RPMI8226 (cell line): ENCODE data around the gene SH3RF3.

Source experiments
- DNase-seq: peaks from one replicate; pipeline ENCODE4 v3.0.0-alpha.2; 2015

Gene SH3RF3

DNA sequence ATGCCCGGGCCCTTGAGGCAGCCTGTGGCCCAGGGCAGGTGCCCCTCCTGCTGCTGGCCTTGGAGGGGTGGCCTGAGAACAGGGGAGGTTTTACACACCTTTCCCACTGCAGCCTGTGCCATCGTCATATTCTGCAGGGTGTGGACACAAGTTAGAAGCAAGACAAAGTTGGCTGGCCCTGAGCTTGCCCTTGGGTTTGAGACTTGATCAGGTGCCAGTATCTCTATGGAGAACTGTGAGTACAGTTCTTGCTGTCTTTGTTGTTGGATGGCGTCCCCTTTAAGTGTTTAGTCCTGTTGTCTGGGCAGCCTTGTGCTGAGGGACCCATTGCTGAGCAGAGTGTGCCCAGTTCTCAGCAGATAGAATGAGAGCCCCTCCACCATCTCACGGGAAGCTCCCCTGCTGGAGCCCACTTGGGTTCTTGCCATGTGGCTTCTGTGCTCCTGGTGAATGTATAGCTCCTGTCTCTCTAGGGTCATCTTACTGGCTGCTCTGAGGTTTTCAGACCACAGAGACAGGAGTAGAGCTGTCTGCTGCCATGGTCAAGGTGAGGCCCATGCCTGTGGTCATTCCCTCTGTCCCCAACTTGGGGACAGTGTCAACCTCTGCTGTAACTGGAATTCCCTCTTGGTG lies 115.9 kb downstream of the SH3RF3 start:
- peak; percentile 68 for DNase-seq

DNA sequence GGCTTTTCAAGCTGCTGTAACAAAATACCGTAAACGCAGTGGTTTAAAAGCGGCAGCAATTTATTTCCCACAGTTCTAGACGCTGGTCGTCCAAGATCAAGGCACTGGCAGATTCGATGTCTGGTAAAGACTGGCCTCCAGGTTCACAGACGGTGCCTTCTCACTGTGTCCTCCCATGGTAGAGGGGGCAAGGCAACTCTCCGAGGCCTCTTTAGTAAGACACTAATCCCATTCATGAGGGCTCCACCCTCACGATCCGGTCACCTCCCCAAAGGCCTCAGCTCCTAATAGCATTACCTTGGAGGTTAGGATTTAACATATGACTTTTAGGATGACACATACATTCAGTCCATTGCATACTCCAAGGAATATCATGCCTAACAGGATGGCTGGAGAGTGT lies 117.2 kb downstream of the SH3RF3 start:
- no peak for DNase-seq

- DNase-seq = no peak
These were observed 117.6 kb downstream of the SH3RF3 start for GRCh38 chr2:109246616-109247015.

- peak; percentile 62 for DNase-seq
These were observed 118.3 kb downstream of the SH3RF3 start for GRCh38 chr2:109247340-109247739.

DNA sequence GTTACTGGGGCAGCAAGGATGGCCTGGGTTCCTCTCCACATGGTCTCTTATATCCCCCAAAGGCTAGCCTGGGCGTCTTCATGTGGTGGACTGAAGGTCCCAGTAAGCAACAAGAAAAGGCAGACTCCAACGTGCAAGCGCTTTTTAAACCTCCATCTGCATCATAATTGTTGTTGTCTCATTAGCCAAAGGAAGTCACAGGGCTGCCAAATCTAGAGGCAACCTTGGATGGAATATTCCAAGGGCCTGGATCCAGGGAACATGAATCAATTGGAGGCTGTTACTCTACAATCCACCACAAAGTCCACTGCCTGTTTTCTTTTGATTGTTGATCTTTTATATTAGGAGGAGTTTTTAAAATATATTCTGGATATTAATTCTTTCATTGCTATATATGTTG lies 118.8 kb downstream of the SH3RF3 start:
- no peak for DNase-seq

DNA sequence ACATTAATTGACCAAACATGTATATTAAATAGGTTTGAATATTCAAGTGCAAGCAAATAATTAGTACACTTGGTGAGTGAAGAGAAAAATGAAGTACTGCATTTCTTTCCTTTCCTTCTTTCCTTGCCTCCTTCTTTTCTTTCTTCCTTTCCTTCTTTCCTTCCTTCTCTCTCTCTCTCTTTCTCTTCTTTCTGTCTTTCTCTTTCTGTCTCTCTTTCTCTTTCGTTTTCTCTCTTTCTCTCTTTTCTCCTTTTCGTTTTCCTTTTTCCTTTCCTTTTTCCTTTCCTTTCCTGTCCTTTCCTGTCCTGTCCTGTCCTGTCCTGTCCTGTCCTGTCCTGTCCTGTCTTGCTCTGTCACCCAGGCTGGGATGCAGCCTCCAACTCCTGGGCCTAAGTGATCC lies 119.6 kb downstream of the SH3RF3 start:
- DNase-seq = no peak

- DNase-seq = no peak
These were observed 124.2 kb downstream of the SH3RF3 start for GRCh38 chr2:109253217-109253616.

GRCh38 chr2:109254174-109254904 lies 125.3 kb downstream of the SH3RF3 start:
- peak; percentile 76 for DNase-seq

GRCh38 chr2:109255654-109256053 lies 126.6 kb downstream of the SH3RF3 start:
- peak; percentile 68 for DNase-seq

DNA sequence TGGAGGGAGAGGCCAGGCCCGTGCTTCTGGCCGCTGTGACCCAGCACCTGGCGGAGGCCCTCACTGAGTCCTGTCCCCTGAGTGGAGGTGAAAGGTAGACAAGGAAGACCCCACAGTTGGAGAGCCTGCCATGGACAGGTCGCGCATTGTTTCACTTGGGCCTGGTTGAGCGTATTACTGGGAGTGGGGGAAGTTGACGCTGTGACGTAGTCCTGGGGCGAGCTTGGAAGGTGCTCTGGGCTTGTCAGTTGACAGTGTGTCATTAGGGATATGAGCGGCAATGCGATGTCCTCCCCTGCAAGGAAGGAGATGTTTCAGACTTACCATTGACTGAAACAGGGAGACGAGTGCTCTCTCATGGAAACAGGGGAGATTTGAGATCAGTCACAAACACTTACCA lies 127.1 kb downstream of the SH3RF3 start:
- DNase-seq = no peak

- no peak for DNase-seq
These were observed 127.9 kb downstream of the SH3RF3 start for GRCh38 chr2:109256921-109257320.

DNA sequence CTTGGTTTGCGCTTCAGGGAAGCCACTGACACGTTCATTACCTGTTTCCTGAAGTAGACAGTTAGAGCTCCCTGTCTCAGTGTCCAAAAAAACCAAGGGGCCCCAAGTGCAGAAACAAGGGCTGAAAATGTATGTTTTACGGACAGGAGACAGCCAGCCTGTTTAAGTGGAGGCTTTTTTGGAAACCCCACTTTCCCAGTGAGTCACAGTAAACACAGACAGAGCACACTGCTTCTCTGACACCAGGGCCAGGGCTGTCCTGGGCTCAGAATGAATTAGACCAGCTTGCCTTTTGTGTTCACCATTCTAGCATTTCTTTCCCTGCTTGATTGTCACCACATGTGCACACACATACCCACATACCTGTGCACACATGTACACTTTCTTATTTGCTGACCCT lies 128.6 kb downstream of the SH3RF3 start:
- DNase-seq = no peak

DNA sequence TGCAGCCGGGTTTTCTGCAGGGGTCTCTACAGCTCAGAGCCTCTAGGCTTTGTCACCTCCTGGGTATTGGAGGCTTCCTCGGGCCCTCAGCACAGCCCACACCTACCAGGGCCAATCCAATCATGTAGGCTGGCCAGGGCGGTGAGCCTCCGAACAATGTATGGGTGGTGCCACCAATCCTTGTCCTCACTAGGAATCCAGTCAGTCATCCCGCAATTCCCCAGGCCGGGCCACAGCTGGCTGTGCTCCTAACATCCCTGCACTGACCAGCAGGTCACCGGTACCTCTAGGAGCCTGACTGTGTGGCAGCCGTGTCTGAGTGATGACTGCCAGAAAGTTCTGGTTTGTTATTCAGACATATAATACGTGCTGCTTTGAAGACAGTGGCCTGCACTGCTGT lies 129.4 kb downstream of the SH3RF3 start:
- DNase-seq = no peak

DNA sequence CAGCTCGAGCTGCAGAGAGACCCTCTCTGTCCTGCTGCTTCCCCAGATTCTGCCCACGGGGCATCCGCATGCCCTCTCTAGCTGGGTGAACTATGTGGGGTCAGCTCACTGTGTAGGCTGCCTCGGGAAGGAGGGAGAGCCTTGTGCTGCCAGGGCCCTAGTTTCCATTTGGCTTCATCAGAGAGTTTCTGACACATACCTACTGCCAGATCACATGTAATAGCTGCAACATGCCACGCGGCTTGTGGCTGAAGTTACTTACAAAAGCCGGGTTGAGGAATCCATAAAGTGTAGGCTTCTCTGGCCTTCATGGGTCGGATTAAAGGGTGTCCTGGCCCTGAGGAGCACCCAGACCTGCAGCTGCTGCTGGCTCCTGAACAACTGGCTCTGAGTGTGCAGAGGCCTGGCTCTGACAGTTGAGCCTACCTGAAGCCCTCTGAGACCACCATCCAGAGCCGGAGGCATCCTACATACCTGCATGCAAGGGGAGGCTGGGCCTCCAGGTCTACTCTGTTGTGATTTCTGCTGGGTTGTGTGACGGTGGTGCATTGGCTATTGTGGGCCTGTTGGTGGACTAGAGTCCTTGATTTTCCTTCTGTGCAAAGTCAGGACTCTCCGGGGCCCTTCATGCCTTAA lies 130.0 kb downstream of the SH3RF3 start:
- DNase-seq = no peak

DNA sequence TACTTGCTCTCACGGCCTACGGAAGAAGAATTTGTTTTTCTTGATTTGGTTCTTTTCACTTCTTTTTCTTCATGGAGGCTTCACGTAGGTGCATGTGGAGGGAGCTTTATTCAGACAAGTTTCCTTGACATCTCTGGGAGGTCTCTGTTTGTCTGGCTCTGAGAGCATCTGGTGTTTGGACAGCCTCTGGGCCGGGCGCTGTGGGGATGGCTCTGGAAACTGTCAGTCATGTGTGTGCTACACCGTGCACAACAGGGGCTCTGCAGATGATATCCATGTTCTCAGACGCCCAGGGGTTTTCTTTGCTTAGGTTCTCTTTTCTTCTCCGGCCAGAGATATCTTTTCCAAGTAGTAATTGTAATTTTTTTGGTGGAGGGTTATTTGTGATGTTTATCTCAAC lies 130.7 kb downstream of the SH3RF3 start:
- no peak for DNase-seq

- peak; percentile 15 for DNase-seq
These were observed 131.3 kb downstream of the SH3RF3 start for GRCh38 chr2:109260116-109260855.

GRCh38 chr2:109260886-109261700 lies 132.1 kb downstream of the SH3RF3 start:
- peak; percentile 29 for DNase-seq

GRCh38 chr2:109261906-109262631 lies 133.1 kb downstream of the SH3RF3 start:
- DNase-seq = no peak

GRCh38 chr2:109264595-109265328 lies 135.8 kb downstream of the SH3RF3 start:
- DNase-seq = no peak

DNA sequence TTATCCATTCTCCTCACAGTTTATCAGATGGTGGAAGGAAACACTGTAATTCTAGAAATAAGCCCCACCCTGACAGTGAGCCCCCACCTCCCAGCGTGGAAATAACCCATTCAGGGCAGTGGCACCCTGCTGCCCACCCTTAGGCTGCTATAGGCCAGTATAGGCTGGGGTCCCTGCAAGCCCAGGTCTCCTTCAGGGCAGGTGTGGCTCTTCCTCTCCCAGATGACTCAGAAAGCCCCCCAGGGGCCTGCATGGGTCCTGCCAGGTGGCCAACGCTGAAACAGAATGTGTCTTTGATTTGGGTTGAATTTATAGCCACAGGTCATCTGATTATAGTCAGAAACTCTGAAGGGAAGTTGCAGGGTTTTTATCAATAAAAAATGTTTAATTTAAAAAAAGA lies 136.4 kb downstream of the SH3RF3 start:
- DNase-seq = no peak

GRCh38 chr2:109265953-109266352 lies 136.9 kb downstream of the SH3RF3 start:
- no peak for DNase-seq
